NCI-H510A treated with DMSO at 0.1 percent for 48 hours (cell line): ENCODE results near the gene CLEC4M.
A peak's percentile ranks its signal among the peaks of the same experiment; 100 is the strongest.
"Not testable (repeated sequence)": the region's sequence is repeated elsewhere in the genome, so short reads cannot be mapped to it uniquely, and the experiment has no call there.

Experiments used
- DNase-seq: peaks from one replicate; lab custom pipeline; 2025; lab: John Stamatoyannopoulos, UW

Gene CLEC4M

GRCh38 chr19:7775761-7776160, 12.7 kb downstream of the CLEC4M start:
- no peak for DNase-seq

GRCh38 chr19:7778081-7778480, 15.0 kb downstream of the CLEC4M start:
- DNase-seq: no peak

- DNase-seq: no peak
These were observed 16.8 kb downstream of the CLEC4M start for GRCh38 chr19:7779631-7780486.

- no peak for DNase-seq
These were observed 18.1 kb downstream of the CLEC4M start for GRCh38 chr19:7781157-7781556.

GRCh38 chr19:7783991-7784423, 21.0 kb downstream of the CLEC4M start:
- no peak for DNase-seq

- no peak for DNase-seq
These were observed 21.8 kb downstream of the CLEC4M start for GRCh38 chr19:7784856-7785255.

GRCh38 chr19:7787141-7787540, 24.1 kb downstream of the CLEC4M start:
- no peak for DNase-seq

GRCh38 chr19:7787602-7788177, 24.6 kb downstream of the CLEC4M start:
- no peak for DNase-seq

- DNase-seq: no peak
These were observed 25.3 kb downstream of the CLEC4M start for GRCh38 chr19:7788178-7788932.

DNA sequence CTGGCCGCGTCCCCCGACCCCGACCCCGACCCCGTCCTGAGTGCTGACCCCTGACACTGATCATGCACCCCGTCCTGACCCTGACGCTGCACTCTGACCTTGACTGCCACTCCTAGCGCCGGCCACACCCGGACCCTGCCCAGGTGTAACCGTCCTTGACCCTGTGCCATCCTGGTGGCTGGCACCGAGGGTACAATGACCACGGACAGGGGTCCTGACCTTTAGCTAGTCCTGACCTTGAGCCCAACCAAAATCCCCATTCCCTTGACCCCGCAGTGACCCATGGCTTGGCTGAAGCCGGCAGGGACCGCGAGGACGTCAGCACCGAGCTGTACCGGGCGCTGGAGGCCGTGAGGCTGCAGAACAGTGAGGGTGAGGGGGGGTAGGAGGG, 25.9 kb downstream of the CLEC4M start:
- no peak for DNase-seq

DNA sequence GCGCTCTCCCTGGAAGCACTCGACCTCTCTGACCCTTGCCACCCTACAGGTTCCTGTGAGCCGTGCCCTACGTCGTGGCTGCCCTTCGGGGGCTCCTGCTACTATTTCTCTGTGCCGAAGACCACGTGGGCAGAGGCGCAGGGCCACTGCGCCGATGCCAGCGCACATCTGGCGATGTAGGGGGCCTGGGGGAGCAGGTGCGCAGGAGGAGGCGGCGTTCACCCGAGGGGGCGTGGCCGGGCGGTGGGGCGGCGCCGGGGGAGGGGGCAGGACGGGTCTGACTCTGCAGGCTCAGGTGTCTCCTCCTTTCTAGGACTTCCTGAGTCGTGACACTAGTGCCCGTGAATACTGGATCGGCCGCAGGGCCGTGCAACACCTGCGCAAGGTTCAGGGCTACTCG, 26.4 kb downstream of the CLEC4M start:
- no peak for DNase-seq

GRCh38 chr19:7790416-7790815, 27.4 kb downstream of the CLEC4M start:
- DNase-seq: no peak

DNA sequence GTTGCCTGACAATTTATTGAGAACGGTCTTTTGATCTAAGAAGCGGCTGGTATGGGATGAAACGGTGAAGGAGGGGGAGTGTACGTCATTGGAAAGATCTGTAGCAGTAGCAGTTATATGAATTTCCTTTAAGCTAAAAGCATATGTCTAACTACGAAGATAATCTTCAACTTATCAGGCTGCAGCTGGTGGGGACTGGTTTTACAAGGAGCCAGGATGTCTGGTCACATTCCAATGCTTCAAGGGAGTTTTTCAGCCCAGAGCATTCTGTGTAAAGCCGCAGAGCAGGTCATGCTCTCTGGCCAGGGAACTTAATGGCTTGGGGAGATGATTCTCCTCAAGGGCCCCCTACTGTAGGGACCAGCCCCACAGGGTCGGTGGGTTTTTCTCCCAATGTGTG, 29.2 kb downstream of the CLEC4M start:
- DNase-seq: no peak

DNA sequence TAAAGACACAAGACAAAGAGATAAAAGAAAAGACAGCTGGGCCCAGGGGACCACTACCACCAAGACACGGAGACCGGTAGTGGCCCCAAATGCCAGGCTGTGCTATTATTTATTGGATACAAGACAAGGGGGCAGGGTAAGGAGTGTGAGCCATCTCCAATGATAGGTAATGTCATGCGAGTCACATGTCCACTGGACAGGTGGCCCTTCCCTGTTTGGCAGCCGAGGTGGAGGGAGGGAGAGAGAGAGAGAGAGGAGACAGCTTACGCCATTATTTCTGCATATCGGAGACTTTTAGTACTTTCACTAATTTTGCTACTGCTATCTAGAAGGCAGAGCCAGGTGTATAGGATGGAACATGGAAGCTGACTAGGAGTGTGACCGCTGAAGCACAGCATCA, 29.7 kb downstream of the CLEC4M start:
- not testable (repeated sequence) for DNase-seq

DNA sequence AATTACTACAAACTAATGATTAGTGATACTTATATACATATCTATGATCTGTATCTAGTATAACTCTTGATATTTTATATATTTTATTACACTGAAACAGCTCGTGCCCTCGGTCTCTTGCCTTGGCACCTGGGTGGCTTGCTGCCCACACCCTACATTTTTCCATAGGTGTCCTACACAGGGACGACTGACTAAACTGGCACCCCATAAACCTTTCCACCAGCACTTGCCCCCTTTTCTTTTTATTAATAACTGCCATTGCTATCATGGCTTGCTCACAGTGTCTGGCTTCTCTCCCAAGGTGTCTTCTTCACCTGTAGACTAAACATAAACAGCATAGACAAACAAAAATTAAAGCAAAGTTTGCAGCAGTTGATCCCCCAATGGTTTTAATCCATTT, 30.4 kb downstream of the CLEC4M start:
- no peak for DNase-seq

- no peak for DNase-seq
These were observed 32.6 kb downstream of the CLEC4M start for GRCh38 chr19:7795555-7796161.

- peak; percentile 45 for DNase-seq
These were observed 36.8 kb downstream of the CLEC4M start for GRCh38 chr19:7799640-7800355.

GRCh38 chr19:7801020-7801570, 38.1 kb downstream of the CLEC4M start:
- no peak for DNase-seq

- DNase-seq: no peak
These were observed 43.2 kb downstream of the CLEC4M start for GRCh38 chr19:7806234-7806633.

DNA sequence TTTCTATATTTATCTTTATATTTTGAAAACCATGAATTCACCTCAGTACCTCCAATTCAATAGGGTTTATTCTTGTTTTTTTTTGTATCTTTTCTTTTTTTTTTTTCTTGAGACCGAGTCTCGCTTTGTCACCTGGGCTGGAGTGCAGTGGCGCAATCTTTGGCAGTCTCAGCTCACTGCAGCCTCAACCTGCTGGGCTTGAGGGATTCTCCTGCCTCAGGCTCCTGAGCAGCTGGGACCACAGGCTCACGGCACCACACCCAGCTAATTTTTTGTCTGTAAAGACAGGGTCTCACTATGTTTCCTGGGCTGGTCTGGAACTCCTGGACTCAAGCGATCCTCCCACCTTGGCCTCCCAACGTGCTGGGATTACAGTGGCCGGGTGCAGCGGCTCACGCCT, 43.8 kb downstream of the CLEC4M start:
- no peak for DNase-seq

DNA sequence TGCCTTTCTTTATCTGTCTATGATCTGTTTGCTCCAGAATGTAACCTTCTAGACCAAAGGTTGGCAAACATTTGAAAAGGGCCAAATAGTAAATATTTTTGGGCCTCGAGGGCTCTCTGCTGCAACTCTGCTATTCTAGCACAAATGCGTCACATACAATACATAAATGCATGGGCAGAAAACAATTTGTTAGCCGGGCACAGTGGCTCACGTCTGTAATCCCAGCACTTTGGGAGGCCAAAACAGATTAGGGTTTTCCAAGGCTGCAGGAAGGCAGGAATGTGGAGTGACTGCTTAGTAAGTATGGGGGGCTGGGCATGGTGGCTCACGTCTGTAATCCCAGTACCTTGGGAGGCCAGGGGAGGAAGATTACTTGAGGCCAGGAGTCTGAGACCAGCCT, 45.1 kb downstream of the CLEC4M start:
- no peak for DNase-seq

DNA sequence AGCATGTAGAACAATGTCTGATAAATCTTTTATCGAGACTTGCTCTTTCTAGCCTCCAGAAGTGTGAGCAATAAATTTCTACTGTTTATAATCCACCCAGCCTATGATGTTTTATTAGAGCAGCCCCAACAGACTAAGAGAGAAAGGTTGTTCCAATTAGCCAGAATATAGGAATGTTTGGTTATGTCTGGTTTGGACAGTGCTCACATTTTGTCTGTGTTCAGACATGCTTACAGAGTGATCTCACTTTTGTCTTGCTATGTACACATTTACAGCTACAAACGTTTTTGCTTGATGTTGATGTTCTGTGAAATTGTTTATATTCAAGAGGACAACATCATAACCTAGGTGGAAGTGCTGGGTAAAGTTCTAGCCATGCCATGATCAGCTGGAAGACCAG, 48.9 kb downstream of the CLEC4M start:
- DNase-seq: no peak
